Non-pigmented ciliary epithelial cell (primary cell): ENCODE data around the gene LY6G6C.

ENCODE experiments used
- DNase-seq: peaks from one replicate; pipeline ENCODE4 v3.0.0-alpha.2; 2010; ENCODE audit warnings: low read depth

Gene LY6G6C

GRCh38 chr6:31721351-31722020, at the start of gene LY6G6C:
Gene LY6G6C (minus strand): TSS chr6:31721746. CDS start chr6:31721679, 67 bp downstream.
- no peak for DNase-seq

GRCh38 chr6:31770860-31771259, 49.3 kb upstream of the LY6G6C start:
- DNase-seq, result no peak

GRCh38 chr6:31769684-31770371, 48.3 kb upstream of the LY6G6C start:
- no peak for DNase-seq

- no peak for DNase-seq
Measured at GRCh38 chr6:31768363-31769257, 47.1 kb upstream of the LY6G6C start.

- DNase-seq, result no peak
Measured at GRCh38 chr6:31767096-31767645, 45.6 kb upstream of the LY6G6C start.

GRCh38 chr6:31765910-31766794, 44.6 kb upstream of the LY6G6C start:
- DNase-seq, result no peak

GRCh38 chr6:31765559-31765909, 44.0 kb upstream of the LY6G6C start:
- DNase-seq, result no peak

- no peak for DNase-seq
Measured at GRCh38 chr6:31764198-31764597, 42.7 kb upstream of the LY6G6C start.

- DNase-seq, result no peak
Measured at GRCh38 chr6:31763619-31763940, 42.0 kb upstream of the LY6G6C start.

GRCh38 chr6:31762878-31763618, 41.5 kb upstream of the LY6G6C start:
- no peak for DNase-seq

- no peak for DNase-seq
Measured at GRCh38 chr6:31762356-31762755, 40.8 kb upstream of the LY6G6C start, which contains the start of gene SAPCD1. Gene SAPCD1 (plus strand): TSS chr6:31762656. CDS start chr6:31763055, 399 bp downstream.

- DNase-seq, result no peak
Measured at GRCh38 chr6:31761343-31761742, 39.8 kb upstream of the LY6G6C start.

GRCh38 chr6:31760790-31761189, 39.2 kb upstream of the LY6G6C start:
- DNase-seq, result no peak

GRCh38 chr6:31758281-31758680, 36.7 kb upstream of the LY6G6C start:
- no peak for DNase-seq

- peak; percentile 67 for DNase-seq
Measured at GRCh38 chr6:31752739-31753319, 31.3 kb upstream of the LY6G6C start.

GRCh38 chr6:31750411-31751022, 29.0 kb upstream of the LY6G6C start:
- DNase-seq, result no peak

- DNase-seq, result no peak
Measured at GRCh38 chr6:31749301-31750036, 27.9 kb upstream of the LY6G6C start.

GRCh38 chr6:31744422-31744821, 22.9 kb upstream of the LY6G6C start:
- DNase-seq, result no peak

- DNase-seq, result no peak
Measured at GRCh38 chr6:31742894-31743293, 21.3 kb upstream of the LY6G6C start.
